HS-27A (cell line): ENCODE results near the gene CXorf65.

Experiments used
- DNase-seq: peaks from one replicate; pipeline ENCODE4 v3.0.0-alpha.2; 2012; ENCODE audit warnings: low read depth, missing footprints

CXorf65 gene

DNA sequence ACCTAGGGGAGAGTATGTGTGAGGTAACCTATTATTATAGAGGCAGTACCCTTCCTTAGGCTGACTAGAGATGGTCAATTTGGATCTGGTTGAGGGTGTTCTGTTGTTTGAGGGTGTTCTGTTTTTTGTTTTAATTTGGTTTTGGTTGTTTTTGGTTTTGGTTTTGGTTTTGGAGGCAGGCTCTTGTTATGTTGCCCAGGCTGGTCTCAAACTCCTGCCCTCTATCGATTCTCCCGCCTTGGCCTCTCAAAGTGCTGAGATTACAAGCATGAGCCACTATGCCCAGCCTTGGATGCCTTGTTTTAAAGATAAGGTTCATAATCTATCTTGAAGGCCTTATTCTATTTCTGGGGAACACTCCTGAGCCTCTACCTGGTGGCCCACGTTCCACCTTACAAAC lies 912 bp downstream of the CXorf65 start:
- DNase-seq, result no peak

DNA sequence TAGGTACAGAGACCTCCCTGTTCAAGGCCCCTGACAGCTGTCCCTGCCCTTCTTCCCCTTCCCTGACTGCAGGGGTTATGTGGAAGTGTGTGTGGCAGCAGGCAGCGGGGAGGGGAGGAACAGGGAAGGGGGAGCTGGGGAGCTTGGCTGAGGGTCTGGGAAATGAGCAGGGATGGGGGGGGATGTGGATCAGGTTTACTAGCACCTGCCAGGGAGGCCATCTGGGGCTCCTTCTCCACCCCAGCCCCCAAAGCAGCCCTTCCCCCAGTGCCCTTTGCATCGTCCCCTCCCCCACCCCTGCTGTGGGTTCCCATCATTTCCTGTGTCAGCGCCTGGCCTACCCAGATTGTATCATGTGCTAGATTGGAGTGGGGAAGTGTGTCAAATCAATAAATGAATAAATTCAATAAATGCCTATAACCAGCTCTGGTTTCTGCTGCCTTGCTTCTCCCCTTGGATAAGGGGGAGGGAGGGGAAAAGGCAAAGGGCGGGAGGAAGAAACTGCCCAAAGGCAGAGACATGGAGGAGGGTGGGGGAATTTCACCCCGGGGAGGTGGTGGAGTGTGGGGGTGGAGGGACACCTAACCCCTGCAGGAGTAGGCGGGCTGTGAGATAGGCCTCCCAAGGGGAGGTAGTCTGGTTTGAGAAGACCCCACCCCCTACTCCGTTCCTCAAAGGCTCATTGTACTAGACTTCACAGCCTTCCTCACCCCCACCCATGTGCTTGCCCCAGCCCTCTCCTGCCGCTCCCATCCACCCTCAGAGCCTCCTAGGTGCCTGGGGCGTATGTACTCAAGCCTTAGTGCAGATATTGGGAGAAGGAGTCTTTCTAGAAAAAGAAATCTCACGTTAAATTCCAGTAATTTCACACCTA lies 3.2 kb downstream of the CXorf65 start:
- no peak for DNase-seq

GRCh38 chrX:71102292-71102691 lies 4.2 kb downstream of the CXorf65 start:
- no peak for DNase-seq

DNA sequence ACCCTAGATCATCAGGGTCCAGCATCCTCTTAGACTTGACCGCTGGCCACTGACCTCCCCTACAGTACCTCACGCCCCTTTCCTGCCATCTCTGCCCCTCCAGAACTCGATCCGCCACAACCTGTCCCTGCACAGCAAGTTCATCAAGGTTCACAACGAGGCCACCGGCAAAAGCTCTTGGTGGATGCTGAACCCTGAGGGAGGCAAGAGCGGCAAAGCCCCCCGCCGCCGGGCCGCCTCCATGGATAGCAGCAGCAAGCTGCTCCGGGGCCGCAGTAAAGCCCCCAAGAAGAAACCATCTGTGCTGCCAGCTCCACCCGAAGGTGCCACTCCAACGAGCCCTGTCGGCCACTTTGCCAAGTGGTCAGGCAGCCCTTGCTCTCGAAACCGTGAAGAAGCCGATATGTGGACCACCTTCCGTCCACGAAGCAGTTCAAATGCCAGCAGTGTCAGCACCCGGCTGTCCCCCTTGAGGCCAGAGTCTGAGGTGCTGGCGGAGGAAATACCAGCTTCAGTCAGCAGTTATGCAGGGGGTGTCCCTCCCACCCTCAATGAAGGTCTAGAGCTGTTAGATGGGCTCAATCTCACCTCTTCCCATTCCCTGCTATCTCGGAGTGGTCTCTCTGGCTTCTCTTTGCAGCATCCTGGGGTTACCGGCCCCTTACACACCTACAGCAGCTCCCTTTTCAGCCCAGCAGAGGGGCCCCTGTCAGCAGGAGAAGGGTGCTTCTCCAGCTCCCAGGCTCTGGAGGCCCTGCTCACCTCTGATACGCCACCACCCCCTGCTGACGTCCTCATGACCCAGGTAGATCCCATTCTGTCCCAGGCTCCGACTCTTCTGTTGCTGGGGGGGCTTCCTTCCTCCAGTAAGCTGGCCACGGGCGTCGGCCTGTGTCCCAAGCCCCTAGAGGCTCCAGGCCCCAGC lies 5.7 kb downstream of the CXorf65 start:
- no peak for DNase-seq

DNA sequence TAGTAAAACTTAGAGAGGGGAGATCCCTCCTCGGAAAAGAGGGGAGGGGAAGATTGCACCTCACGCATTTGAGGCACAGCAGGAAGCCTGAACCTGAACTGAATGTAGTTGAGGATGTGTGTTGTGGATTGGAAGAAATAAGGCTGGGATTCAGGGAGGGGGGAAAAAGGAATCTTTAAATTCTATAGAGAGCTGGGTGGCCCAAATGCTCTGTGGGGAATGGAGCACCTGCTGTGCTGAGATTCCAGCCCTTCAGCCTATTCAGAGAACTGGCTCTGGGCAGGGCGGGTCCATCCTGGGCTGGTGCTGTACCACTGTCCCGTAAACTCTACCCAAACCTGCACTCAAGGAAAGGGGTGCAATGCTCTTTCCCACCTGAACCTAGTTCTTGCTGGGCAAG lies 6.8 kb downstream of the CXorf65 start:
- no peak for DNase-seq

GRCh38 chrX:71098951-71099506 lies 7.5 kb downstream of the CXorf65 start:
- no peak for DNase-seq

- no peak for DNase-seq
Observed at GRCh38 chrX:71098302-71098701, 8.2 kb downstream of the CXorf65 start.

DNA sequence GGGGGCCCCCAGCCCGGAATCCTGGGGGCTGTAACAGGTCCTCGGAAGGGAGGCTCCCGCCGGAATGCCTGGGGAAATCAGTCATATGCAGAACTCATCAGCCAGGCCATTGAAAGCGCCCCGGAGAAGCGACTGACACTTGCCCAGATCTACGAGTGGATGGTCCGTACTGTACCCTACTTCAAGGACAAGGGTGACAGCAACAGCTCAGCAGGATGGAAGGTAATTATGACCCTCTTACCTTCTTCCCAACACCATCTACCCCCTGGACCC lies 9.8 kb downstream of the CXorf65 start:
- no peak for DNase-seq

DNA sequence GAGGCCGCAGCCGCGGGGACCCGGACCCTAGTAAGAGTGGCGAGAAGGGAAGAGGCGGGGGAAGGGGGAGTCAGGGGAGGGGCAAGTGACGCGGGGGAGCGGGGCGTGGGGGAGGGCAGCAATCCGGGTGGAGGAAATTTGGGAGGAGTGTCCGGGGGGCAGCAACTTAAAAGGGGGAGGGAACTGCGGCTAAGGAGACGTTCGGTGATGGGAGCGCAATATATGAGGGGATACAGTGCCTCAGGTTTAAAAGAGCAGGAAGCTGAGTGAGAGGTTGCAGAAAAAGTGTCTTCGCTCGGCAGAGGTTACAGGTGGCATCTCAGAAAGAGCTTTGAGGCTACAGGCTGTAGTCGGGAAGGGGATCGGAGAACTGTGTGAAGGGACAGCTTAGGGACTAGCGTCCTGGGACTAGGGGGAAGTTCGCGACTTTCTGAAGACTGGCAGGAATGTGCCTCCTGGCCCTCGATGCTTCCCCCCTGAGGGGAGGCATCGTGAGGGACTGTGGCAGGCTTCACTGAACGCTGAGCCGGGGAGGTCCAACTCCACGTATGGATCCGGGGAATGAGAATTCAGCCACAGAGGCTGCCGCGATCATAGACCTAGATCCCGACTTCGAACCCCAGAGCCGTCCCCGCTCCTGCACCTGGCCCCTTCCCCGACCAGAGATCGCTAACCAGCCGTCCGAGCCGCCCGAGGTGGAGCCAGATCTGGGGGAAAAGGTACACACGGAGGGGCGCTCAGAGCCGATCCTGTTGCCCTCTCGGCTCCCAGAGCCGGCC lies 10.4 kb downstream of the CXorf65 start:
- no peak for DNase-seq

DNA sequence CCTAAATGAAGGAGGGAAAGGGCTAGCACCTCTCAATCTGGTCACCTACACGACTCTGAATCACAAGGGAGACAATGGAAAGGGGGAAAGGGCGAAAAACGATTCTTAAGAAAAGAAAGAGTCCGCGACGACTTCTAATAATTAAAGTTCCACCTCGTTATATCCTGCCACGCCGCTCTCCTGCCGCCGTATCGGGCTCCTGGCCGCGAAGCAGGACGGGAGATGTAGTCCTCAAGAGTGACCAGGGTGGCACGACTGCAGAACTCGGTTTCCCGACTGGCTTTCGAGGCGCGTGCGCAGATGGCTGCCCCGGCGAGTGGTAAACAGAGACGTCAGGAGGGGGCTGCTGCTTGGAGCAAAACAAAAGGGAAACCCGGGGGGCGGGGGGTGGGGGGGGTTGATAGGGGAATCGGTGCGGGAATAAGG lies 11.0 kb downstream of the CXorf65 start, which contains the start of gene FOXO4:
FOXO4 (plus strand) TSS at position 297 of the 426 bp plus-strand sequence. CDS start 678 bp downstream, outside the sequence.
- peak; percentile 40 for DNase-seq

DNA sequence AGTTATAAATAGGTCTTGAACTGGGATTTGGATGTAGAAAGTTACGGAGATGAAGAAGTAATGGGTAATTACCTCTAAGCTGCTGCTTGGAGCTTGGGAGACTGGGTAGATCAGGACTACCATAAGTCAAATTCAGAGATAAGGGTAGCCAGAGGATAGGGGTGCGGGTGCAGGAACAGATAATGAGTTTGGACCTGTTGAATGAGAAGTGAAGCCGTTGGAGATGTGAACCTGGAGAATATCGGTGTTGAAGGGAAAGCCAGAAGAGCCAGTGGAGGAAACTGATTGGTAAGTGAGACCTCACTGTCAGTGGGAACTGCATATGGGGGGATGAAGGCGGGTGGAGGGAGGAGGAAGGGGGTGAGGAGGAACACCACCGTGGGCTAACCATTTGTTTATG lies 11.5 kb downstream of the CXorf65 start:
- DNase-seq, result no peak

GRCh38 chrX:71091263-71091662 lies 15.3 kb downstream of the CXorf65 start:
- no peak for DNase-seq

GRCh38 chrX:71085900-71086299 lies 20.6 kb downstream of the CXorf65 start:
- DNase-seq, result no peak

GRCh38 chrX:71082822-71083221 lies 23.7 kb downstream of the CXorf65 start:
- DNase-seq, result no peak

- no peak for DNase-seq
Observed at GRCh38 chrX:71082124-71082647, 24.4 kb downstream of the CXorf65 start.

GRCh38 chrX:71081330-71082123 lies 25.0 kb downstream of the CXorf65 start:
- no peak for DNase-seq

GRCh38 chrX:71070531-71070930 lies 36.0 kb downstream of the CXorf65 start:
- no peak for DNase-seq

- peak; percentile 87 for DNase-seq
Observed at GRCh38 chrX:71068044-71068918, 38.3 kb downstream of the CXorf65 start, which contains the start of gene SNX12. Gene SNX12 (minus strand): TSS chrX:71068334. CDS start chrX:71068306, 28 bp downstream.

- DNase-seq, result peak; percentile 14
Observed at GRCh38 chrX:71067712-71068043, 38.9 kb downstream of the CXorf65 start.

GRCh38 chrX:71067089-71067488 lies 39.5 kb downstream of the CXorf65 start:
- DNase-seq, result no peak
